IPS-18c (cell line): ENCODE results near the gene NCOA1.
"Not testable (repeated sequence)": the region's sequence is repeated elsewhere in the genome, so short reads cannot be mapped to it uniquely, and the experiment has no call there.

Source experiments
- H3K4me3 ChIP-seq: 2 replicates; pipeline ENCODE4 v1.7.0; 2013; ENCODE audit warnings: low read depth, mild to moderate bottlenecking, low read length, moderate library complexity; ENCODE audit not compliant: insufficient read depth
- H3K9me3 ChIP-seq: one replicate; pipeline ENCODE4 v1.6.1; 2013; ENCODE audit warnings: mild to moderate bottlenecking, low read length, moderate library complexity; ENCODE audit not compliant: control insufficient read depth, insufficient read depth

NCOA1 gene

GRCh38 chr2:24659862-24660261 lies 168.8 kb downstream of the NCOA1 start:
- H3K9me3 ChIP-seq: no peaks in the 10 kb centered on the region
- H3K4me3 ChIP-seq: no peak overlapping the region

- H3K9me3 ChIP-seq: no peaks in the 10 kb centered on the region
- no peak overlapping the region for H3K4me3 ChIP-seq
These were observed 176.5 kb downstream of the NCOA1 start for GRCh38 chr2:24667542-24667941.

- Histone ChIP-seq H3K4me3 (no peak overlapping the region), H3K9me3 (no peaks in the 10 kb centered on the region)
These were observed 180.2 kb downstream of the NCOA1 start for GRCh38 chr2:24671230-24671629.

GRCh38 chr2:24672589-24672988 lies 181.5 kb downstream of the NCOA1 start:
- no peaks in the 10 kb centered on the region for H3K9me3 ChIP-seq
- no peak overlapping the region for H3K4me3 ChIP-seq

GRCh38 chr2:24675338-24675737 lies 184.3 kb downstream of the NCOA1 start:
- no peak overlapping the region for H3K4me3 ChIP-seq
- no peaks in the 10 kb centered on the region for H3K9me3 ChIP-seq

GRCh38 chr2:24676493-24676892 lies 185.4 kb downstream of the NCOA1 start:
- H3K4me3 ChIP-seq: no peak overlapping the region
- no peaks in the 10 kb centered on the region for H3K9me3 ChIP-seq

- H3K4me3 ChIP-seq, H3K9me3 ChIP-seq: not testable (repeated sequence)
These were observed 187.0 kb downstream of the NCOA1 start for GRCh38 chr2:24678066-24678465.

- no peak overlapping the region for H3K4me3 ChIP-seq
These were observed 189.1 kb downstream of the NCOA1 start for GRCh38 chr2:24680196-24680595.

GRCh38 chr2:24682304-24682703 lies 191.2 kb downstream of the NCOA1 start:
- H3K4me3 ChIP-seq: no peak overlapping the region
- H3K9me3 ChIP-seq: no peaks in the 10 kb centered on the region

More at GRCh38 chr2:24680196-24680595, 189.1 kb downstream of the NCOA1 start:
- no peaks in the 10 kb centered on the region for H3K9me3 ChIP-seq

GRCh38 chr2:24683408-24683807 lies 192.4 kb downstream of the NCOA1 start:
- Histone ChIP-seq H3K9me3 (no peaks in the 10 kb centered on the region), H3K4me3 (no peak overlapping the region)

- Histone ChIP-seq H3K4me3 (no peak overlapping the region), H3K9me3 (no peaks in the 10 kb centered on the region)
These were observed 199.5 kb downstream of the NCOA1 start for GRCh38 chr2:24690524-24690923.

GRCh38 chr2:24691806-24692205 lies 200.8 kb downstream of the NCOA1 start:
- Histone ChIP-seq H3K9me3 (no peaks in the 10 kb centered on the region), H3K4me3 (no peak overlapping the region)

- Histone ChIP-seq H3K9me3 (no peaks in the 10 kb centered on the region), H3K4me3 (no peak overlapping the region)
These were observed 206.7 kb downstream of the NCOA1 start for GRCh38 chr2:24697792-24698191.

- no peak overlapping the region for H3K4me3 ChIP-seq
These were observed 211.7 kb downstream of the NCOA1 start for GRCh38 chr2:24702800-24703199.

GRCh38 chr2:24704692-24705091 lies 213.6 kb downstream of the NCOA1 start:
- H3K4me3 ChIP-seq: no peak overlapping the region
- no peaks in the 10 kb centered on the region for H3K9me3 ChIP-seq

More at GRCh38 chr2:24702800-24703199, 211.7 kb downstream of the NCOA1 start:
- no peaks in the 10 kb centered on the region for H3K9me3 ChIP-seq

- H3K4me3 ChIP-seq: no peak overlapping the region
- no peaks in the 10 kb centered on the region for H3K9me3 ChIP-seq
These were observed 216.1 kb downstream of the NCOA1 start for GRCh38 chr2:24707143-24707542.

GRCh38 chr2:24708537-24709152 lies 217.6 kb downstream of the NCOA1 start:
- Histone ChIP-seq H3K9me3 (no peaks in the 10 kb centered on the region), H3K4me3 (no peak overlapping the region)

- Histone ChIP-seq H3K4me3 (no peak overlapping the region), H3K9me3 (no peaks in the 10 kb centered on the region)
These were observed 219.8 kb downstream of the NCOA1 start for GRCh38 chr2:24710806-24711205.

GRCh38 chr2:24711865-24712264 lies 220.8 kb downstream of the NCOA1 start:
- no peak overlapping the region for H3K4me3 ChIP-seq
- no peaks in the 10 kb centered on the region for H3K9me3 ChIP-seq
